Measurements from ENCODE around the gene CASZ1. TPM values are rescaled to one million over a fixed set of nuclear protein-coding genes. Genes with fewer than 3 reads are reported as not detected.
A peak's percentile ranks its signal among the peaks of the same experiment; 100 is the strongest.

CASZ1 gene
- total RNA-seq, 1 donor from 2014 or later: 18.3 TPM

DNA sequence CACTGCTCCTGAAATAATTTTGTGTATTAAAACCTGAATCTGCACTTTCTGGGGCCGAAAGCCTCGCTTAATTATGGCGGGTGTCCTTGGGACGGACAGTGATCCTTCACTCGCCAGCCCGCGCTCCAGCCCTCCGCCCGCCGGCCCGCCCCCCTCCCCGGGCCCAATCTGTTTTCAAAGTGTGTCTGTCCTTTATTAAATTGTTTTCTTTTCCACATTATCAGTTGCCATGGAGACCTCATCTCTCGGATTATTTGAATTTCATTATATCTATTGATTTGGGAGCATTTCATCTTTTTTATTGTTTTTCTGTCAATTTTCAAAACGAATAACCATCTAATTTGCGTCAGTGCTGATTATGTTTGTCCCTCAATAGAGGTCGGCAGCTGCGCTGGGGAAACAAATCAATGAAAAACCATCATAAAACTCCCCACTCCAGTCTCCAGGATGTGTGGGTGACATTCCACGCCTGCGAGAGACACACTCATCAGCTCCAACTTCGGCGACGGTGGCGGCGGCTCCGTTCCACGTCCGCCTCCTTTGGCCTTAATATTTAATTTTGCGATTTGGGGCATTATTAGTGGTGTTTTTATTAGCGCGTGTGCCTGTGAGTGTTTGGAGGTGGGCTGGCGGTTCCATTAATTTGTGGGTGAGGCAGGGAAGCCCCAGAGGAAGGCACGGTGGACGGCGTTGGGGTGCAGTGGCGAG, 123.9 kb downstream of the CASZ1 start:
- Mint-ChIP-seq H3K36me3 (ENCODE audit: unreplicated experiment) (no peaks in the 10 kb centered on the region), H3K27me3 (ENCODE audit: unreplicated experiment) (peaks cover 7% of the 10 kb centered on the region), H3K4me3 (ENCODE audit: unreplicated experiment) (peak overlapping the region; percentile 70), H3K9me3 (ENCODE audit: unreplicated experiment) (peaks cover 1% of the 10 kb centered on the region), H3K27ac (ENCODE audit: unreplicated experiment) (peak overlapping the region; percentile 71), H3K4me1 (ENCODE audit: low read depth, unreplicated experiment) (peaks cover 34% of the 10 kb centered on the region)
- no peak for DNase-seq
- TF ChIP-seq, protein P1, sequence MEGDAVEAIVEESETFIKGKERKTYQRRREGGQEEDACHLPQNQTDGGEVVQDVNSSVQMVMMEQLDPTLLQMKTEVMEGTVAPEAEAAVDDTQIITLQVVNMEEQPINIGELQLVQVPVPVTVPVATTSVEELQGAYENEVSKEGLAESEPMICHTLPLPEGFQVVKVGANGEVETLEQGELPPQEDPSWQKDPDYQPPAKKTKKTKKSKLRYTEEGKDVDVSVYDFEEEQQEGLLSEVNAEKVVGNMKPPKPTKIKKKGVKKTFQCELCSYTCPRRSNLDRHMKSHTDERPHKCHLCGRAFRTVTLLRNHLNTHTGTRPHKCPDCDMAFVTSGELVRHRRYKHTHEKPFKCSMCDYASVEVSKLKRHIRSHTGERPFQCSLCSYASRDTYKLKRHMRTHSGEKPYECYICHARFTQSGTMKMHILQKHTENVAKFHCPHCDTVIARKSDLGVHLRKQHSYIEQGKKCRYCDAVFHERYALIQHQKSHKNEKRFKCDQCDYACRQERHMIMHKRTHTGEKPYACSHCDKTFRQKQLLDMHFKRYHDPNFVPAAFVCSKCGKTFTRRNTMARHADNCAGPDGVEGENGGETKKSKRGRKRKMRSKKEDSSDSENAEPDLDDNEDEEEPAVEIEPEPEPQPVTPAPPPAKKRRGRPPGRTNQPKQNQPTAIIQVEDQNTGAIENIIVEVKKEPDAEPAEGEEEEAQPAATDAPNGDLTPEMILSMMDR (IDR thresholded peaks at IDR 0.05; ENCODE audit: partially characterized antibody, unreplicated experiment): no peak

DNA sequence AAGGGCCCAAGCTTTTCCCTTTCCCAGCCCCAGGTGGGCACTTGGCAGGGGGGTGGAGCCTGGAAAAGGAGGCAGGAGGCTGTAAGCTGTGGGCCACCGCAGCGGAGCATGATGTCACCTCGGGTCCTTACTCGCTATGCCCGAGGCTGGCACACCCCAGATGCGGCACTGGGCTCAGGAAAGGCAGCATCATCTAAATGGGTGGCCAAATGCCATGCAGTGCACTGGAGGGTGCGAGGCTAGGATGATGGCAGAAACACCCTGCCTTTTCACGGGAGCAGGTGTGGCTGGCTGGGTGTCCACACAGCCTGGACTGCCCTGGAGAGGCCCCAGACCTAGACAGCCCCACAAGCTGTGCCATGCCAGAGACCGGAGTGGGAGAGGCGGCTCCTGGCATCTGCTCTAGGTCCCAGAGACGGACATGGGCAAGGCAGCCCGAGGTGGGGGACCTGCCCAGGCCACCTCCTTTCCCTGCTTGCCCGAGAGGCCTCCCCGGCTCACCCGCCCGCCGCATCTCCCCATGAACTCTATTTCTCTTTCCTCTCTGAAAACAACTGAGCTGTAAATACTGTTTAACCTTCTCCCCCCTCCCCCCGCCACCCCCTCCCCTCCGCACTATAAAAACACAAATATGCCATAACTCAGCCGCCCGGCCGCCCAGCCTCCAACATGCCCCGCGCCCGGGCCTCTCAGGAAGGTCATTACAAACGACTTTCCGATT, 124.7 kb downstream of the CASZ1 start:
- Mint-ChIP-seq H3K9me3 (ENCODE audit: unreplicated experiment) (peaks cover 1% of the 10 kb centered on the region), H3K36me3 (ENCODE audit: unreplicated experiment) (no peaks in the 10 kb centered on the region), H3K27ac (ENCODE audit: unreplicated experiment) (peak overlapping the region; percentile 71), H3K27me3 (ENCODE audit: unreplicated experiment) (peaks cover 11% of the 10 kb centered on the region), H3K4me3 (ENCODE audit: unreplicated experiment) (peak overlapping the region; percentile 70), H3K4me1 (ENCODE audit: low read depth, unreplicated experiment) (peaks cover 31% of the 10 kb centered on the region)
- no peak for DNase-seq
- TF ChIP-seq, protein P1 (IDR thresholded peaks at IDR 0.05; ENCODE audit: partially characterized antibody, unreplicated experiment): no peak

DNA sequence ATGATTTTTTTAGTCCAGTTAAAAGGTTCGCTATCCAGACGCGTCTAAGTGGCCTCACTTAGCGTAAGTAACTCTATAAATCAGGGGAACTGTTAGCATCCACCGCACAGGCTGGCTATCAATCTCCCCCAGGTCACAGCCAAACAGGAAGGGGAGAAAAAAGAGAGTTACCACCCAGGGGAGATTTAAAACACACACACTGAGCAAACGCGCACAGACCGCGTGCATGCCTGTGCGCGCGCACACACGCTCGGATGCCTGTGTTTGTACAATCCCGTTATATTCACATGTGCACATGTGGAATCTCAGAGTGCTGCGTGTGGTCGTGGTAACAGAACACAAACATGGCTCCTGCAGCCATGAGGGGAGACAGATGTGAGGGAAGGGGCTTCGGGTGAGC, 125.4 kb downstream of the CASZ1 start:
- Mint-ChIP-seq H3K27me3 (ENCODE audit: unreplicated experiment) (peaks cover 11% of the 10 kb centered on the region), H3K27ac (ENCODE audit: unreplicated experiment) (peak overlapping the region; percentile 64), H3K36me3 (ENCODE audit: unreplicated experiment) (no peaks in the 10 kb centered on the region), H3K4me3 (ENCODE audit: unreplicated experiment) (no peak overlapping the region), H3K9me3 (ENCODE audit: unreplicated experiment) (peaks cover 3% of the 10 kb centered on the region), H3K4me1 (ENCODE audit: low read depth, unreplicated experiment) (peaks cover 32% of the 10 kb centered on the region)
- DNase-seq: no peak
- TF ChIP-seq, protein P1 (IDR thresholded peaks at IDR 0.05; ENCODE audit: partially characterized antibody, unreplicated experiment): no peak

DNA sequence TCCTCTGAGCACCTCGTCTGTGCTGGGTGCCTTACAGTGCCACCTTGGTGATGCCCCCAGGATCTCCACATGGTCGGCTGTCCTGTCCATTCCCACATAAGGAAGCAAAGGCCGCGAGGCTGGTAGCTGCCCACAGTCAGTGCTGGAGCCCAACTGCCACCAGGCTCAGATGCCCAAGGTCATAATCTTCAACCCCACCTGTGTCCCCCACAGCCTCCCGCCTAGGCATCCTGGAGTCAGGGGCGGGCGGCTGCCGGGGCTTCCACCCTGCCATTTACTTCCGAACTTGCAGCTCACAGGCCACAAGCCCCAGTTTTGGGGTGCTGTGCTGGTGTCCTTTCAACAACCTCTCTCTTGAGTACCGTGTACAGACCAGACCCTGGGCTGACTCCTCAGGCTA, 126.3 kb downstream of the CASZ1 start:
- Mint-ChIP-seq H3K4me3 (ENCODE audit: unreplicated experiment) (no peak overlapping the region), H3K36me3 (ENCODE audit: unreplicated experiment) (no peaks in the 10 kb centered on the region), H3K4me1 (ENCODE audit: low read depth, unreplicated experiment) (peaks cover 34% of the 10 kb centered on the region), H3K27me3 (ENCODE audit: unreplicated experiment) (peaks cover 11% of the 10 kb centered on the region), H3K27ac (ENCODE audit: unreplicated experiment) (no peak overlapping the region), H3K9me3 (ENCODE audit: unreplicated experiment) (peaks cover 4% of the 10 kb centered on the region)
- DNase-seq: no peak
- TF ChIP-seq, protein P1 (IDR thresholded peaks at IDR 0.05; ENCODE audit: partially characterized antibody, unreplicated experiment): no peak

DNA sequence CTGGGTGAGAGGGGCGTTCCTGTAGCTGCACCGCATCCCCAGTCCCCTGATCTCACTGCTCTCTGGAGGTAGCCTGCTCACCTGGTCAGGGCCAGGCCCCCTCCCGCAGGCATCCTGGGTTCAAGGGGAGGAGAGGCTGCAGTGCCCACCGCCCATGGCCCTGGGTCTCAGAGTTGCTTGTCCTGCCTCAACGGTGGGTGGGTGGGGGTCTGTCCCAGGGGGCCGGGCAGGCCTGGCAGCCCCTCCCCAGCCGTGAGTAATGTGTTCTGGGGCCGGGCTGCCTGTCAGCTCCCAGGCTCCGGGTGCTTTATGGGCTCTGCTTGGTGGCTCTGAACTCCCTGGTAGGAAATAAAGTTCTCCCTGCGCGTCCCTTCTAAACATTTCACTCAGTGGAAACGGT, 126.9 kb downstream of the CASZ1 start:
- Mint-ChIP-seq H3K27ac (ENCODE audit: unreplicated experiment) (no peak overlapping the region), H3K9me3 (ENCODE audit: unreplicated experiment) (peaks cover 3% of the 10 kb centered on the region), H3K4me3 (ENCODE audit: unreplicated experiment) (no peak overlapping the region), H3K36me3 (ENCODE audit: unreplicated experiment) (no peaks in the 10 kb centered on the region), H3K4me1 (ENCODE audit: low read depth, unreplicated experiment) (peaks cover 34% of the 10 kb centered on the region), H3K27me3 (ENCODE audit: unreplicated experiment) (peaks cover 7% of the 10 kb centered on the region)
- no peak for DNase-seq
- TF ChIP-seq, protein P1 (IDR thresholded peaks at IDR 0.05; ENCODE audit: partially characterized antibody, unreplicated experiment): no peak
